T follicular helper cell (primary cell): ENCODE results near the gene RHOJ.
"Not testable (repeated sequence)": the region's sequence is repeated elsewhere in the genome, so short reads cannot be mapped to it uniquely, and the experiment has no call there.

Experiments
- DNase-seq: peaks from one replicate; pipeline ENCODE4 v3.0.0-alpha.2; 2020; ENCODE audit warnings: low read depth

RHOJ gene

GRCh38 chr14:63268771-63269170 lies 64.5 kb downstream of the RHOJ start:
- DNase-seq: no peak

- DNase-seq: no peak
These were observed 65.5 kb downstream of the RHOJ start for GRCh38 chr14:63269561-63270225.

GRCh38 chr14:63273129-63273528 lies 68.9 kb downstream of the RHOJ start:
- no peak for DNase-seq

- DNase-seq: no peak
These were observed 69.7 kb downstream of the RHOJ start for GRCh38 chr14:63273717-63274655.

GRCh38 chr14:63275611-63276010 lies 71.4 kb downstream of the RHOJ start:
- no peak for DNase-seq

- no peak for DNase-seq
These were observed 71.8 kb downstream of the RHOJ start for GRCh38 chr14:63276016-63276415.

GRCh38 chr14:63276492-63277342 lies 72.5 kb downstream of the RHOJ start:
- no peak for DNase-seq

GRCh38 chr14:63277591-63278183 lies 73.4 kb downstream of the RHOJ start:
- no peak for DNase-seq

- not testable (repeated sequence) for DNase-seq
These were observed 75.7 kb downstream of the RHOJ start for GRCh38 chr14:63279933-63280332.

GRCh38 chr14:63282997-63283883 lies 79.0 kb downstream of the RHOJ start:
- no peak for DNase-seq

GRCh38 chr14:63283884-63284248 lies 79.6 kb downstream of the RHOJ start:
- no peak for DNase-seq

GRCh38 chr14:63286071-63286470 lies 81.8 kb downstream of the RHOJ start:
- no peak for DNase-seq

- no peak for DNase-seq
These were observed 83.6 kb downstream of the RHOJ start for GRCh38 chr14:63287666-63288483.

- DNase-seq: no peak
These were observed 84.6 kb downstream of the RHOJ start for GRCh38 chr14:63288853-63289252.

- DNase-seq: no peak
These were observed 86.6 kb downstream of the RHOJ start for GRCh38 chr14:63290741-63291430.

GRCh38 chr14:63292805-63293204 lies 88.6 kb downstream of the RHOJ start:
- DNase-seq: no peak

GRCh38 chr14:63295231-63295685 lies 91.0 kb downstream of the RHOJ start:
- DNase-seq: no peak

- DNase-seq: no peak
These were observed 91.9 kb downstream of the RHOJ start for GRCh38 chr14:63296060-63296563.
